HEK293 (cell line): ENCODE data around the gene ZNF334.

Experiments used
- CTCF ChIA-PET: fragments of 350-600 bp; formaldehyde crosslinking; extraction: SDS; loops from one replicate; lab custom pipeline; 2021; ENCODE audit warnings: antibody characterized with exemption; lab: Yijun Ruan, JAX
- POLR2A ChIA-PET: fragments of 300-600 bp; formaldehyde crosslinking; extraction: SDS; loops from one replicate; lab custom pipeline; 2020; ENCODE audit warnings: antibody characterized with exemption, inconsistent platforms; lab: Yijun Ruan, JAX
- H3K27ac ChIP-seq: fragments of 200-500 bp; sonication (Bioruptor generic); 2 replicates; pipeline ENCODE4 v1.5.1; 2014; ENCODE audit warnings: low read depth, low read length, control low read depth, inconsistent platforms; ENCODE audit errors: extremely low read depth
- H3K36me3 ChIP-seq, 2 experiments: fragments of 200-500 bp in 1 of 2; sonication (Bioruptor generic) in 1 of 2; 1 replicate in 1 of 2; 2 replicates in 1 of 2; pipeline ENCODE4 v1.5.1; 2014 to 2017; ENCODE audit warnings: inconsistent platforms in 2 of 2, low read length in 2 of 2; ENCODE audit not compliant: control insufficient read depth in 2 of 2, insufficient read depth in 1 of 2
- H3K4me1 ChIP-seq: fragments of 200-500 bp; sonication (Bioruptor generic); 2 replicates; pipeline ENCODE4 v1.5.1; 2014; ENCODE audit warnings: mild to moderate bottlenecking, low read length, inconsistent platforms; ENCODE audit not compliant: control insufficient read depth, insufficient read depth
- H3K4me3 ChIP-seq: 2 replicates; pipeline ENCODE4 v1.5.1; 2011; ENCODE audit warnings: low read depth, mild to moderate bottlenecking, control low read depth, low read length, moderate library complexity
- H3K9me3 ChIP-seq: fragments of 200-500 bp; sonication (Bioruptor generic); 2 replicates; pipeline ENCODE4 v1.5.1; 2014; ENCODE audit warnings: low read depth, low read length, inconsistent platforms; ENCODE audit not compliant: control insufficient read depth, insufficient read depth
- AEBP2 ChIP-seq: fragments of 450-650 bp; formaldehyde crosslinking; IDR thresholded peaks from 2 replicates; pipeline ENCODE4 v1.5.1; 2016; ENCODE audit warnings: missing biosample characterization, missing genetic modification characterization, borderline replicate concordance
- CTCF ChIP-seq: fragments of 450-650 bp; formaldehyde crosslinking; IDR thresholded peaks from 2 replicates; pipeline ENCODE4 v1.5.1; 2016; ENCODE audit warnings: missing biosample characterization, missing genetic modification characterization
- GFI1B ChIP-seq: fragments of 450-650 bp; formaldehyde crosslinking; IDR thresholded peaks from 2 replicates; pipeline ENCODE4 v1.5.1; 2016; ENCODE audit warnings: missing biosample characterization, missing genetic modification characterization
- HOXD13 ChIP-seq: sonication (generic); formaldehyde crosslinking; IDR thresholded peaks from 2 replicates; pipeline ENCODE4 v1.8.0; 2022; ENCODE audit warnings: missing genetic modification reagents, borderline replicate concordance
- REPIN1 ChIP-seq: fragments of 450-650 bp; formaldehyde crosslinking; IDR thresholded peaks from 2 replicates; pipeline ENCODE4 v1.5.1; 2017; ENCODE audit warnings: missing biosample characterization, missing genetic modification characterization, low read depth
- SCRT2 ChIP-seq: fragments of 450-650 bp; formaldehyde crosslinking; IDR thresholded peaks from 2 replicates; pipeline ENCODE4 v1.5.1; 2016; ENCODE audit warnings: missing biosample characterization, missing genetic modification characterization
- SETDB1 ChIP-seq: IDR thresholded peaks from one replicate; pipeline ENCODE4 v1.6.1; 2017; ENCODE audit warnings: mild to moderate bottlenecking, low read length, moderate library complexity, mixed read lengths; ENCODE audit not compliant: insufficient read length
- TRIM28 ChIP-seq: IDR thresholded peaks from 2 replicates; pipeline ENCODE4 v1.6.1; 2011; ENCODE audit warnings: low read length, control low read depth, borderline replicate concordance
- ZBTB20 ChIP-seq: fragments of 450-650 bp; formaldehyde crosslinking; IDR thresholded peaks from 2 replicates; pipeline ENCODE4 v1.5.1; 2016; ENCODE audit warnings: missing biosample characterization, missing genetic modification characterization
- ZEB2 ChIP-seq: fragments of 450-650 bp; formaldehyde crosslinking; IDR thresholded peaks from 2 replicates; pipeline ENCODE4 v1.5.1; 2016; ENCODE audit warnings: missing biosample characterization, missing genetic modification characterization
- ZNF174 ChIP-seq: fragments of 450-650 bp; formaldehyde crosslinking; IDR thresholded peaks from 2 replicates; pipeline ENCODE4 v1.5.0; 2017; ENCODE audit warnings: missing biosample characterization, mild to moderate bottlenecking, missing genetic modification characterization
- ZNF211 ChIP-seq: fragments of 450-650 bp; formaldehyde crosslinking; IDR thresholded peaks from 2 replicates; pipeline ENCODE4 v1.5.1; 2016; ENCODE audit warnings: low read depth, missing biosample characterization, missing genetic modification characterization
- ZNF221 ChIP-seq: fragments of 450-650 bp; formaldehyde crosslinking; IDR thresholded peaks from 2 replicates; pipeline ENCODE4 v1.5.1; 2017; ENCODE audit warnings: missing biosample characterization, missing genetic modification characterization, borderline replicate concordance
- ZNF24 ChIP-seq: fragments of 450-650 bp; formaldehyde crosslinking; IDR thresholded peaks from 2 replicates; pipeline ENCODE4 v1.5.1; 2016; ENCODE audit warnings: missing biosample characterization, missing genetic modification characterization
- ZNF324 ChIP-seq: fragments of 450-650 bp; formaldehyde crosslinking; IDR thresholded peaks from 2 replicates; pipeline ENCODE4 v1.5.1; 2016; ENCODE audit warnings: missing biosample characterization, missing genetic modification characterization
- ZNF398 ChIP-seq: fragments of 450-650 bp; formaldehyde crosslinking; IDR thresholded peaks from 2 replicates; pipeline ENCODE4 v1.5.1; 2017; ENCODE audit warnings: missing biosample characterization, missing genetic modification characterization
- ZNF510 ChIP-seq: fragments of 450-650 bp; formaldehyde crosslinking; IDR thresholded peaks from 2 replicates; pipeline ENCODE4 v1.5.1; 2018; ENCODE audit warnings: mild to moderate bottlenecking, missing genetic modification characterization, missing biosample characterization; ENCODE audit not compliant: insufficient replicate concordance
- ZNF514 ChIP-seq: fragments of 450-650 bp; formaldehyde crosslinking; IDR thresholded peaks from 2 replicates; pipeline ENCODE4 v1.5.1; 2016; ENCODE audit warnings: missing biosample characterization, missing genetic modification characterization
- ZNF521 ChIP-seq: fragments of 450-650 bp; formaldehyde crosslinking; IDR thresholded peaks from 2 replicates; pipeline ENCODE4 v1.5.1; 2017; ENCODE audit warnings: missing biosample characterization, mild to moderate bottlenecking, missing genetic modification characterization
- ZNF558 ChIP-seq: fragments of 450-650 bp; formaldehyde crosslinking; IDR thresholded peaks from 2 replicates; pipeline ENCODE4 v1.5.1; 2016; ENCODE audit warnings: missing biosample characterization, missing genetic modification characterization
- ZNF561 ChIP-seq: fragments of 450-650 bp; IDR thresholded peaks from 2 replicates; pipeline ENCODE4 v1.5.1; 2018; ENCODE audit warnings: missing biosample characterization, missing genetic modification characterization, borderline replicate concordance
- ZNF596 ChIP-seq: fragments of 450-650 bp; IDR thresholded peaks from 2 replicates; pipeline ENCODE4 v1.5.0; 2018; ENCODE audit warnings: missing biosample characterization, mild to moderate bottlenecking, missing genetic modification characterization, moderate library complexity
- ZNF654 ChIP-seq: fragments of 450-650 bp; formaldehyde crosslinking; IDR thresholded peaks from 2 replicates; pipeline ENCODE4 v1.5.1; 2016; ENCODE audit warnings: low read depth, missing biosample characterization, missing genetic modification characterization
- ZNF677 ChIP-seq: fragments of 450-650 bp; IDR thresholded peaks from 2 replicates; pipeline ENCODE4 v1.5.0; 2018; ENCODE audit warnings: missing biosample characterization, mild to moderate bottlenecking, missing genetic modification characterization, moderate library complexity
- ZNF768 ChIP-seq: fragments of 450-650 bp; formaldehyde crosslinking; IDR thresholded peaks from 2 replicates; pipeline ENCODE4 v1.5.1; 2018; ENCODE audit warnings: missing biosample characterization, mild to moderate bottlenecking, missing genetic modification characterization

Gene ZNF334

GRCh38 chr20:46520976-46521579 lies 7.7 kb upstream of the ZNF334 start:
- TF ChIP-seq ZNF514 (tag by site-specific recombination): no peak
- TF ChIP-seq ZNF211 (tag by site-specific recombination): no peak
- no peak for TF ChIP-seq ZNF324 (tag by site-specific recombination)
- no peak for TF ChIP-seq REPIN1 (tag by site-specific recombination)
- no peak for TF ChIP-seq ZNF768
- peak; percentile 79 for TF ChIP-seq ZNF654 (tag by site-specific recombination)
- no peak for TF ChIP-seq ZNF596 (tag by site-specific recombination)
- TF ChIP-seq AEBP2: no peak
- TF ChIP-seq ZBTB20 (tag by site-specific recombination): no peak
- peak; percentile 39; the same call in 1 of the 2 replicates for TF ChIP-seq CTCF (tag by site-specific recombination)
- no peak for TF ChIP-seq ZNF510 (tag by site-specific recombination)
- TF ChIP-seq TRIM28: no peak
- no peak for TF ChIP-seq ZNF561 (tag by site-specific recombination)
- TF ChIP-seq GFI1B (tag by site-specific recombination): no peak
- TF ChIP-seq ZNF174: no peak
- TF ChIP-seq ZEB2 (tag by site-specific recombination): no peak
- TF ChIP-seq ZNF221: no peak
- no peak for TF ChIP-seq ZNF677 (tag by site-specific recombination)
- TF ChIP-seq ZNF398 (tag by site-specific recombination): peak; percentile 52; the same call in 1 of the 2 replicates
- TF ChIP-seq HOXD13 (CRISPR knock-in tag): no peak
- TF ChIP-seq SCRT2 (tag by site-specific recombination): no peak
- no peak for TF ChIP-seq ZNF521
- no peak for TF ChIP-seq ZNF24 (tag by site-specific recombination)
- no peak for TF ChIP-seq SETDB1
- TF ChIP-seq ZNF558: no peak
- H3K4me3 ChIP-seq: no peak overlapping the region
- no peaks in the 10 kb centered on the region for H3K36me3 ChIP-seq
- no peaks in the 10 kb centered on the region for H3K4me1 ChIP-seq
- H3K27ac ChIP-seq: no peak overlapping the region
- POLR2A ChIA-PET: no interaction called here
- CTCF ChIA-PET: interaction anchor here (0.6 to 6.0 kb wide), 6 partner anchors 8 to 882 kb away, joined by 3 to 45 read pairs (median 4); no protein-coding TSS in a partner anchor
- no peaks in the 10 kb centered on the region for H3K9me3 ChIP-seq
